Skin of body (tissue), 2 donors: ENCODE data around the gene MAPKAPK3. TPM values are rescaled to one million over a fixed set of nuclear protein-coding genes. Genes with fewer than 3 reads are reported as not detected.
"Not testable (repeated sequence)": the region's sequence is repeated elsewhere in the genome, so short reads cannot be mapped to it uniquely, and the experiment has no call there.

Experiments used
- DNase-seq: peaks from one replicate; lab custom pipeline; 2025; lab: John Stamatoyannopoulos, UW
- total RNA-seq: library from RNA; depleted of rRNA; stranded (reverse); fragments of >200 nt; gene quantifications from one replicate; pipeline ENCODE4 v1.2.3, GENCODE V29; 2014

MAPKAPK3 gene
- total RNA-seq, 1 donor from 2014 or later, result 27.8 TPM

DNA sequence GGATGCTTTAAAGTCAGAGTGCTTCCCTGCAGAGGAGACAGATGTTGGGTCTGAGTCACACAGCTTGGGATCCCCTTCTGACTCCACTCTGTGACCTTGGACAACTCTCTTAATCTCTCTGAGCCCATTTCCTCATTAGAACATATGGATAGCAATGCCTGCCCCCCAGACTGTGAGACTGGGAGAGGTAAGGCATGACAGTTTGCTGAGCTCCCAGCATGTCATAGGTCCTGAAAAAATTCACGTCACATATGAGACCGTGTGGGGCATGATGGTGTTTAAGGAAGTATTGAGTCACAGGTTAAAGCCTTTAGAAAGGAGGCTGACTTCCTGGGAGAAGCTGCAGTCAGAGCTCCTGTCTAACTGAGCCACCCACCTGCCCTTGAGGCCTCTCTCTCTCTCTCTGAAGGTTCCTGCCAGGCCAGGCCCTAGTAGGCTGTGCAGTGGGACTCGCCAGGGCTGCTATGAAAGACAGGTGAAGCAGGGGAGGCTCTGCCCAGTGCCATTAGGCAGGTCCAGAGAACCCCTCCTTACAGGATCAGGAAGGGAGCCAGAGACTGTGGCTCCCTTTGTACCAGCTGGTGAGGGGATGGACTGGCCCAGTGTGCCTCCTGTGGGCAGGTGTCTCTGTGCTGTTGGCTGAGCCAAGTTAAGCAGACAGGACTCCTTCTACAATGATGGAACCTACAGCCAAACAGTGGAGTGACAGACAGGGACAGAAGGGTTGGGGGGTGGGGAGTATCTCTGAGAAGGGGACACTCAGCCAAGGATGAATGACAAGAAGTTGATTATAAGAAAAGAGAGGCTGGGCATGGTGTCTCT, 38.3 kb downstream of the MAPKAPK3 start:
- no peak for DNase-seq

DNA sequence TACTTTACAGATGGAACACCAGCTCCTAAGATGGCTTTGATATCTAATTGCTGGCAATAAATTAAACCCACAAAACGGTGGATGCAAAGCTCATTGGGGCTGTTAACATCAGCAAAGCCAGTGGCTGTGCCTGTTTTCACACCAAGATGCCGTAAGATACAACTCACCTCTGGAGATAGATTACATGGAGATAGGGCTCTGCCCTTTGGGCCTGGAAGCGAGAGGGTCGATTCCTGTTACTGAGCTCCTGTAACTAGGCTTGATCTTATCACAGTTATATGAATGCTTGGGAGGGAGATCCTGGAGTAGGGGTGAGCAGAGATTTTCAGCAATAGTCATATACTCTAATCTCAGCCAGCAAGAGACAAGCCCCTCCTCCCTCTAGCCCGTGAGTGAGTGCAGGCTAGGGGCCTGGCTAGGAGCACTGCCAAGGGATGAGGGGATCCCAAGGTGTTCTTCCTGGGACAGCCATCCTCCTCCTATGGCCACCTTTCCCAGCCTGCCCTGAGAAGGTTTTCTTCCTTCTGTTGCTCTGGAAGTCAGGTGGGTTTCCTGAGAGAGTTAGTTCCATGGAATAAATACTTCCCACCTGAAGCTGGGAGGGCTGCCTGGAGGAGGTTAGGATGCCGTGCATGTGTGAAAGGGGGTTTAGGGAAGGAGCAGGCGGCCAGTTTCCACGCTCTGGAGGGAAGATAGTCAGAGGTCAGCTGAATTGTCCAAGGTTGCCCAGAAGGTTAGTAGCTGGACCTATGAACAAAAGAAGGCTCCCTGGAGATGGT, 39.7 kb downstream of the MAPKAPK3 start:
- DNase-seq, result no peak

DNA sequence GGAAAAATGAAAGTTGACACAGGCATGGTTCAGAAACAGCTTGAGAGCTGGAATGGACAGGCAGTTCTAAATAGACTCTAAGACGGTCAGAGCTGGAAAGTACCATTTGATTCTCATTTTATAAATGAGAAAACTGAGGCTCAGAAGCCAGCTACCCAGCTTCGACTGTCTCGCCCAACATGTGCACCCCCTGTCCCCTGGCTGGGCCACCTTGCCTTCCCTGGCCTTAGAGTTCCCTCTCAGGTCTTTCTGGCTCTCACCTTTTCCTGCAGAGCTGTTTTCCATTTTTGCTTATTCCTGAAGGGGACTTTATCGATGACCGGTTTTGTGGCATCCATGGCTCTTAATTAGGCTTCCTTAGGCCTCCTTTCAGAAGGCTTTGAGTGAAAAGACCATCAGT, 40.5 kb downstream of the MAPKAPK3 start:
- DNase-seq, result no peak

DNA sequence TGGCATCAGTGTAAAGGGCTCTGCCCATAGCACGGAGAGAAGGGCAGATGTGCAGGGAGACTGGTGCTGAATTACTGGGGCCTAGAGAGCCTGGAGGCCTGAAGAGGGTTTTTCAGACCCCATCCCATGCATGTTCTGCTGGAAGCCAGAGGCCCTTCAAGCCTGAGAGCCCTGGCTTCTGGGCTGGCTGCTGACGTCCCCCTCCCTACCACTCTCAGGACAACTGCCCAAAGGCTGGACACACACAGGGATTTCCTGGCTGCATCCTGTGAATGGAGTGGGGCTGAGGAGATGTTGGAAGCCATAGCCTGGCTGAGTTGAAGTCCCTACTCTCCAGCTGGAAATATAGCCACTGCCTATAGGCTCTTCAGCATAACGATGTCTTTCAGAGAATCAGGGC, 40.9 kb downstream of the MAPKAPK3 start:
- no peak for DNase-seq

DNA sequence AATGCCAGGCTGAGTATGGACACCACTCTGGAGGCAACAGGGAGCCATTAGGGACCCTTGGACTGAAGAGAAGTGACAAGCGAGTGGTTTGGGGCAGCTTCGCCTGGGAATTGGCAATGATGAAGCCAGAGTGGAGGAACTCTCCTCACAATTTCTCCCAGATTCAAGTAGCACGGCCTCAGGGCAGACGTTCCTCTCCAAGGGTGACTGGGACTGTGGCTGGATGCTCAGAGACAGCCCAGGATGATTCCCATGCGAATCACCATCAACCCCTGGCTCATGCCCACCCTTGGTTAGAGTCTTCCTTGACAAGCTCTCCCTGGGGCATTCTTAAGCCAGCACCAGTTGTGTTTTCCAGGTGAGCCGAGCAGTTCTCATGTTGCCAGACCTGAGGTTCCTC, 41.5 kb downstream of the MAPKAPK3 start:
- DNase-seq, result no peak

DNA sequence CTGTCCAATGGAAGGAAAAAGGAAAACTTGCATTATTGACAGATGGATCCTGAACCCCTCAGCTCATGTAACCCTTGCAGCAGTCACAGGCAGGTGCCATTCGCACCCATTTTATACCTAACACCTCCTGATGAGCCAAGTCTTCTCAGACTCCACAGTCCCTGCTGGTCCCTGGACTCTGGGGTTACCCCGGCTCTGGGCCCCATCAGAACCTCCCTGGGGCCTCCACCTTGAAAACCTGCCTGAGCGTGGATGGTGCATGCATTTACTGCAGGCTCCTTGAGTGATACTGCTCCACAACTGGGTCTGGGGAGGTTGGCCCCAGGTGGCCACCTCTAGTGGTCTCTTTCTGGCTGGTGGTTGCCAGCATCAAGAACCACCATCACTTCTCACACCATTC, 41.9 kb downstream of the MAPKAPK3 start:
- no peak for DNase-seq

DNA sequence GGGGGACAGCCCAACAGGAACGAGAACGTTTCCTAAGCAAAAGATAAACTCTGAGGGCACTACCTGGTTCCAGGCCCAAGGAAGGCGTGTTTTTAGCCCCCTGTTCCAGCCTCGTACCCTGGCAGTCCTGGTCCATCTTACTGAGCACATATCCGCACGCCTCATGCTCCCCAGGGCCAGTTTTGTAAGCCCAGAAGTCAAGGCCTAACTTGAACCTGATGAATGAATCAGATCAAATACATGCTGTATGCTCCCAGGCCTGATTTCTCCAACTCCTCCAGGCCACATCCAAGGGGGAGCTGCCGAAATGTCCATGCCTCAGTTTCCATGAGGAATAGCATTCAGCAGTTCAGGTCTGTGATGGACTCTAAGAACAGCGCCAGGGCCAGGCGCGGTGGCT, 43.4 kb downstream of the MAPKAPK3 start:
- DNase-seq, result no peak

DNA sequence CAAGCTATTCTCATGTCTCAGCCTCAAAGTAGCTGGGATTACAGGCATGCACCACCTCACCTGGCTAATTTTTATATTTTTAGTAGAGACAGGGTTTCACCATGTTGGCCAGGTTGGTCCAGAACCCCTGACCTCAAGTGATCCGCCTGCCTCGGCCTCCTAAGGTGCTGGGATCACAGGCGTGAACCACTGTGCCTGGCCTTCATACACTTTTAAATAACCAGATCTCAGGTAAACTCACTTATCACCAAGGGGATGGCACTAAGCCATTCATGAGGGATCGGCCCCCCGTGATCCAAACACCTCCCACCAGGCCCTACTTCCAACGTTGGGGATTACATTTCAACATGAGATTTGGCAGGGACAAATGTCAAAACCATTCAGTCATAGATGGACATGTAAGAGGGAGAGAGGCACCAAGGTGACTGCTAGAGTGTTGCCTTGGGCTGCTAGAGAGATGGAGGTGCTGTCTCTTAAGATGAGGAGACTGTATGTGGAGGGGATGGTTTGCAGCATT, 44.4 kb downstream of the MAPKAPK3 start:
- DNase-seq, result no peak

DNA sequence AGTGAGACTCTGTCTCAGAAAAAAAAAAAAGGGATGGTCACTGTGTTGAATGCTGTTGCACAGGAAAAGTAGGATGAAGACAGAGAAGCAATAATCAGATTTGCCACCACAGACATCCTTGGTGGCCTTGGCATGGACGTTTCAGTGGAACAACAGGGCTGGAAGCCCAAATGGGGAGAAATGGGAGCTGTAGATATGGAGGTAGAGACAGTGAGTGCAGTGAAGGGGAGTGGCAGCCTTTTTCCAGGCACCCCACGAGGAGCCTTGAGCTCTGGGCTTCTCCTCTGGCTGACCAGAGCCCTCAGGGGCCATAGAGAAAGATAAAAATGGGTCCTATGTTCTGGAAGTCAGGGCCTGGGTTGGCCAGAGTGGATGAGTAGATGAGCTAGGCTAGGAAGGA, 45.5 kb downstream of the MAPKAPK3 start:
- DNase-seq, result no peak

DNA sequence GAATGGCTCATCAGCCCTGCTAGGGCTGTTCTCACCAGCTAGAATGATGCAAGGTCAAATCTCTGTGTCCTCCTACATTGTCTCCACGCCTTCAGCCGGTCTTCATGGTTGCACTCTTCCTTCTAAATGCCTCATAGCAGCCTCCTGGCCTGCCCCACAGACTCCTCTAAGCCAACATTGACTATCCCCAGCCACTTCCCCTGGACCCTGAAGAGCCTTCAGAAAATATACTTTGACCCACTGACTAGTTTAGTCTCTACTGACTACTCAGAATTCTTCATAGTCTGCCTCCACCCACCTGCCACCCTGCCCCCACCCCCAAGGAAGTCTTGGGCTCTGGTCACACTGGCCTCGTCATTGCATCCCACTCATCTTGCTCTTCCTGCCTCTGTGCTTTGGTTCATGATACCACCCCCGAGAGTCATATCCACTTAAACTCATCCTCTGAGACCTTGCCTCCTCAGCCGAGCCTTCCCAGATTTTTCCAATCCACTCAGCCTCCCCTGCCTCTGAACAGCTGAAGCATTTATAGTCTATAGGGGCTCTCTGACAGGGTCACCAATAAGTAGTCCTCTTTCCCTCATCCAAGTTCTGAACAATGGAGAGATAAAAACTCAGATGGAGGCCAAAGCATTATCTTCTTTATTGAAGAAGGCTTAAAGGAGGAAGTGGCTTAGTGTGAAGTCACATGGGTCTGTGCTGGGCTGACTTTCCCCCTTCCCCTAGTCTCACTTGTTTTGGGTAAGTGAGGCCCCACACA, 48.3 kb downstream of the MAPKAPK3 start:
- DNase-seq, result no peak

DNA sequence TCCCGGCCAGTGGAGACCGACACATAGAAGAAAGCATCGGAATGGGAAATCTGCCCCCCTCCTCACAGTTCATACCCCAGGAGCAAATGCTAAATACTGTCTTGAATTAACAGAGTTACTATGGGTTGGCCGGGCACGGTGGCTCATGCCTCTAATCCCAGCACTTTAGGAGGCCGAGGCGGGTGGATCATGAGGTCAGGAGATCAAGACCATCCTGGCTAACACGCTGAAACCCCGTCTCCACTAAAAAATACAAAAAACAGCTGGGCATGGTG, 48.8 kb downstream of the MAPKAPK3 start:
- not testable (repeated sequence) for DNase-seq

DNA sequence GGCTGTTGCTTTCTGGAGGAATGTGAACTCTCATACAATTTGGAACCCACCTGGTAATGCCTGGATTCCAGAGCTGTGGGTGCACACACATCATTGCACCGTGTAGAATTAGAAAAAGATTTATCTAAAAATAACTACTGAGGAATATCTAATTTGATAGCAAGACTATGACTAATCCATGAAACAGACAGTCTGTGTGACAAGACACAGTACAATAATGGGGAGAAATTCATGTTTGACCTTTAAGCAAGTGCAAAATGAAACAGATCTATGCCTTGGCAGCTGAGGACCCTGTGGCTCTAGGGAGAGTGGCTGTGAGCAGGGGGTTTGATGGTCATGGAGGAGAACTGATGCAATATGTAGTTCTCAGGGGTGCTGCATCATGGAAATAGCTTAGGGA, 49.9 kb downstream of the MAPKAPK3 start:
- DNase-seq, result no peak

DNA sequence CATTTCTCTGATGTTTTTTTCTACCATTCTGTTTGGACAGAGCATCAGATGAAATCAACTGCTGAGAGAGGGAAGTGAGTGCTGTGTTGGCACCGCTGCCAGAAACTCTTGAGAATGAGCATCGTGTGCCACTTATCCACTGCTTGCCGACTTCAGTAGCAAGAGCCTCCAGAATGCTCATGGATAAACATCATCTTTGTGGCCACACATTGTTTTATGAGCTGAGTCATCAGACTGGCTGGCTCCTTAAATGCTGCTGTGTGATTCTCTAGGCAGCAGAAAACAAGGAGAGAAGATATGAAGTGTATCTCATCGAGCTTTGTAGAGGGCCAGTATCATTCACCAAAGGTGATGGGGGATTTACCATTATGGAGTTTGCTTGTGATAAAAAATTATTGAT, 54.4 kb downstream of the MAPKAPK3 start:
- no peak for DNase-seq

DNA sequence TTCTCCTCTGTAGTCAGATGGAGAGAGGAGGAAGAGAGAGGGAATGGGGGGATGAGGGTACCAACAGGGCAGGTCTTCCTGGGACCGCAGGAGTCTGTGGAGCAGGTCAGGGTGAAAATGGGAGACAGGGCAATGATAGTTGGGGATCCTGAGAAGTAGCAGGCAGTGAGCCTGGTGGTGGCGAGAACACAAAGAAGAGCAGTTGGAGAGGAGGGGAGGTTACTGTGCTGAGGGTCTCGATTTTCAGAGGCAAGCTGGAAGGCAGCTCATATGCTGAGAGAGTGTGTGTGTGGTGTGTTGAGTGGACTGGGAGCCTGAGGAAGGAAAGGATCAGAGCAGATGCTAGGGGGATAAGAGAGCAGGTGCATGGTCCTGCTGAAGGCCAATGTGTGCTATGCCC, 55.7 kb downstream of the MAPKAPK3 start:
- DNase-seq, result no peak

DNA sequence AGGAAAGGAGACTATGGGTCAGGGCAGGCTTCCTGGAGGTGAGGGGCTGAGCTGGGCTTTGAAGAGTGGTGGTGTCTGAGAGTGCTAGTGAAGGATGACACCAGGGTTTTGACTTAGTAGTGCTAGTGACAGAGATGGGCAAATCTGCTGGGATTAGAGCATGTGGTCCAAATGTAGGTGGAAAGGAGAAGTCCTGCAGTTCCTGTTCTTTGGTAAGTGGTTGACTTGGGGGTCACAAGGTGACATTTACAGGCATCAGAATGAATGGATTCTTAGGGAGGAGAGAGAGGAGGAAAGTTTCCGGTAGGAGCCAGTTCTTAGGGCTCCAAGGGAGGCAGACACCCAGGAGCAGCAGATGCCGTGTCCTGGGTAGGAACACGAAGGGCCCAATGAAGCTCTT, 57.0 kb downstream of the MAPKAPK3 start:
- DNase-seq, result no peak

DNA sequence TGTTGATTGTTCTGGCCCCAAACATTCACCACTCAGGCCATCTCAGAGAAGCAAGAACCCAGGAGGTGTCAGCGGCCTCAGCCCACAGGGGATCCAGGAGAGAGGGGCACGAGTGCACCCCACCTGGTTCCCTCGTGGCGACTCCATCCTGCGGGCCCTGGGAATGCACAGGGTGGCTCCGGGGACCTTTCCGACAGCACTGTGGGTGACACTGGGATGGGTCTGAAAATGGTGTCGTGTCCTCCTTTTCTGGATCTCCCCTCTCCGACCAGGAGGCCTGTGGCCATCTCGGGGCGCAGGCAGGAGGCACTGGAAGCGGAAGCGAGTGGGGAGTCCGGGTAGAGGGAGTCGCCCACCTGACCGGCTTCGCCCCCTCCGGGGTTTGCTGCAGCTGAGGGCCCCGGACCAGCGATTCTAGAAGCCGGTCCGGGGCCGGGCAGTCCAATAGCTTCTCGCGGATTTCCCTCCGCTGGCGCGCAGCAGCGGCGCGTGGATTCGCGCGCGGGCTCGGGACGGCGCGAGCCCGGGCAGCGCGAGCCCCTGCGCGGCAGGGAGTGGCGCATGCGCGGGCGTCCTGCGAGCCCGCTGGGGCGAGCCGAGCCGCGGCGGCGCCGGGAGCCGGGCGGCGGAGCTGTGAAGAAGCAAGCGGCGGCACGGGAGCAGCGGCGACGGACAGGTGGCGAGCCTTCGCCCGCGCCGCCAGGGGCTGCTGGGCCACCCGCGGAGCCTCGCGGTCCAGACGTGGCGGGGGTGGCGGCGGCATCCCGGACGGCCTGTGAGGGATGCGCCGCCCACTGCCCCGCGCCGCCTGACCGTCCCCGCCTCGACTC, 57.6 kb downstream of the MAPKAPK3 start, which contains the start of gene DOCK3:
DOCK3 (plus strand) TSS at position 579 of the 830 bp plus-strand sequence. CDS start 337 bp downstream, outside the sequence.
- peak; percentile 26 for DNase-seq

DNA sequence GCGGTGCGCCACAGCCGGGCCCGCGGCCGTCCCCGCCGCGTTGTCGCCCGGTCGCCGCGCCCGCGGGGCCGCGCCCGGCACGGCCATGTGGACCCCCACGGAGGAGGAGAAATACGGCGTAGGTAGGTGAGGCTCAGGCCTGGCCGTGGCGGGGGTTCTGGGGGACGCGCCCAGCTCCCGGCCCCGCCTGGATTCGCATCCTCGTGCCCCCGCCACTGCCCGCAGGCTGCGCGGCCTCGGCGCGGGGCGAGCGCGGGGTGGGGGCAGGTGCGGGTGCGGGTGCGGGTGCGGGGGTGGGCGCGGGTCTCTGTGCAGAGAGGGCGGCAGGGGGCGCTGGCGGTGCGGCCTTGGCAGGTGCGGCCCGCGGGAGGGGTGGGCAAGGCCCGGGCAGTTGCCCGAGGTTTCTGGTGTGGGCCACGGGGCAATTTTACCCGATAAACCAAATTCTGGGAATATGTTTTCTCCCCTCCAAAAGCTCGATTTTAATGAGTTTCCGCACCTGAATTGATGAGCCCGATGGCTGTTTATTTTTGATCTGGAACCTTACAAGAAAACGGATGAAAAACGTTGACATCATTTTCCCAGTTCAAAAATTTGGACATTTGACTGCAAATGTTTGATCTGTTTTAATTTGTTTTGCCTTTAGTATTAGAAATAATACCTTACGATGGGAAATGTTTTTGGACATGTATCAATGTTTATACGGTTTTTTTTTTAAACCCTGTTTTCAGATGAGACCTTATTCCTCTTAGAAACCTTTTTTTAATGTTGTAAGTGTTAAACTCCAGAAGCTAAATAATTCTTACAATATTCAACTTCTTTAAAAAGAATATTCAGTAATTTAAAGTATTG, 58.5 kb downstream of the MAPKAPK3 start:
- DNase-seq, result no peak

DNA sequence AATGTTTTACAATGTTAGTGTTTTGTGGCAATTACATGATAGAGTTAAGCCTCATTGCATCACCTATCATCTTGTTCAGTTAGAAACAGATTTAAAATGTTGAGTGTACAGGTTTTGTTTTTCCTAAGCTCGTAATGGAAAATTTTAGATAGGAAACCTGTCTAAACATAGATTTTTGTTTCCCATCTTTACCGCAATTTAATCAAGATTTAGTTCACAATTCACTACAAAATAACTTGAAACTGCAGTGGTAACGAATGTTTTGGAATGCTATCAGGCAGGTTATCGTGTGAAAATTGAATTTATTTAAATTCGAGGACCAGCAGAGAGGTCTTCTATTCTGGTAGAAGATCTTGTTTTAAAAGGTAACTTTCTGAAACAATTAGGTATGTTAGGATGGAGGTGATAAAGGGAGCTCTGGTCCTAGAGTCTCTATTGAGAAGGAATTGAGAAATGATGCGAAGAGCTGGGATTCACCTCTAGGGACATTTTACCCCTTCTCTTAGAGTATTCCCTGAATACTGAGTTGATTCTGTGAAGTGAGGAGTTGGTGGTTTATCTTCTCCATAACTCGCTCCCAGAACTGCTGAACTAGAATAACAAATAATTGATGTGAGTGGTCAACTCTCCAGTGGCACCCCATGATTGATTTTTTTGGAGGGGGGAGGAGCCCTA, 59.2 kb downstream of the MAPKAPK3 start:
- no peak for DNase-seq

DNA sequence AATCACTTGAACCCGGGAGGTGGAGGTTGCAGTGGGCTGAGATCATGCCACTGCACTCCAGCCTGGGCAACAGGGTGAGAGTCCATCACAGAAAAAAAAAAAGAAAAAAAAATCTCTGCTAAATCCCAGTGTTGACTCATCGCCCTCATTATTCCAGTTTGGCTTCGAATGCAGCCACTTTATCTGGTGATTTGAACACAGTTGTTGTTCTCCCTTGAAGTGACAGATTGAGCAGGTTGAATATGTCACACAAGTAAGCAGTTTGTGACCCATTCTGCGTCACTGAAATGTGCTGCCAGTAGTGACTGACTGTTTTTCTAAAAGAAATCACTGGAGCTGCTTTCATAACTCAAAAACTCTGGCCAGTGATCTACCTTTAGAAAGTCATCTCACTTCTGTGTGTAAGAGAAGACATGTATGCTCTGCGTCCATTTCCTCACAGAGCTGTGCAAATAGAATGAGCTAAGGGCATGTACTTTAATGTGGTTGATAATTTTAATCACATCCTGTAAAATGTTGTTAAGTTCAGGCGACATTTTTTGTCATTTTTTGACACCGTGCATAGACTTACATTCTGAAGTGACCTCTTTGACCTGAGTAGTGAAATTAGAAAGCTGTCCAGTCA, 70.3 kb downstream of the MAPKAPK3 start:
- DNase-seq, result no peak
